GM12878 (cell line): ENCODE data around the gene AFAP1. TPM values are rescaled to one million over a fixed set of nuclear protein-coding genes. Genes with fewer than 3 reads are reported as not detected.

Experiments
- ATAC-seq: fragments of 200-7000 bp; cut with Tn5 transposase; 3 replicates; pipeline ENCODE4 v1.9.1; 2020; ENCODE audit warnings: mild to moderate bottlenecking, moderate library complexity
- BruUV-seq: library from RNA; stranded (reverse); fragments of 400-500 nt; replicated peaks from 2 replicates; lab custom pipeline; 2021; lab: Mats Ljungman, UMichigan
- CTCF ChIA-PET: fragments of 300-600 bp; sonication (Branson Sonifier 250); formaldehyde crosslinking; extraction: SDS; loops from one replicate; lab custom pipeline; 2021; ENCODE audit warnings: inconsistent platforms; lab: Yijun Ruan, JAX
- POLR2A ChIA-PET: fragments of 350-600 bp; formaldehyde crosslinking; extraction: SDS; loops from one replicate; lab custom pipeline; 2021; ENCODE audit warnings: inconsistent platforms; lab: Charles Lee
- RAD21 ChIA-PET: fragments of 300-600 bp; sonication (Branson Sonifier 250); formaldehyde crosslinking; loops from one replicate; lab custom pipeline; 2023; ENCODE audit warnings: antibody characterized with exemption; ENCODE audit not compliant: unreplicated experiment; lab: Charles Lee
- SMC1A ChIA-PET: fragments of 300-600 bp; sonication (Branson Sonifier 250); formaldehyde crosslinking; loops from one replicate; lab custom pipeline; 2023; ENCODE audit not compliant: unreplicated experiment, uncharacterized antibody; lab: Charles Lee
- DNase-seq: peaks from one replicate; pipeline ENCODE4 v3.0.0-alpha.2; 2011; ENCODE audit warnings: low read depth, low spot score
- FAIRE-seq: peaks from 3 replicates; lab custom pipeline; 2011; peaks lifted over from hg19 to GRCh38; lab: Jason Lieb, UNC
- H2AFZ ChIP-seq: 2 replicates; pipeline ENCODE4 v1.6.0; 2011; ENCODE audit warnings: low read depth, low read length, control low read depth; ENCODE audit not compliant: control insufficient read depth
- H3K27ac ChIP-seq: 2 replicates; pipeline ENCODE4 v1.5.1; 2011; ENCODE audit warnings: control low read depth; ENCODE audit not compliant: control insufficient read depth, insufficient read depth
- H3K27me3 ChIP-seq, 2 experiments: replicated peaks in 1 of 2; 2 replicates each; pipeline versions ENCODE4 v1.6.0 to v1.6.1; 2011; ENCODE audit warnings: low read length in 1 of 2; ENCODE audit not compliant: control insufficient read depth in 2 of 2, insufficient read depth in 2 of 2
- H3K36me3 ChIP-seq, 2 experiments: 2 replicates each; pipeline ENCODE4 v1.5.1; 2011; ENCODE audit warnings: low read length in 1 of 2; ENCODE audit not compliant: control insufficient read depth in 2 of 2, insufficient read depth in 2 of 2
- H3K4me1 ChIP-seq: 2 replicates; pipeline ENCODE4 v1.6.1; 2011; ENCODE audit warnings: mild to moderate bottlenecking, low read length, moderate library complexity, mixed read lengths; ENCODE audit not compliant: control insufficient read depth, insufficient read depth
- H3K4me2 ChIP-seq: 2 replicates; pipeline ENCODE4 v1.6.0; 2011; ENCODE audit warnings: control low read depth; ENCODE audit not compliant: control insufficient read depth, insufficient read depth
- H3K4me3 ChIP-seq: fragments of 200-600 bp; sonication (generic); 2 replicates; pipeline ENCODE4 v1.5.1; 2016
- H3K79me2 ChIP-seq: 2 replicates; pipeline ENCODE4 v1.6.0; 2011; ENCODE audit warnings: low read length; ENCODE audit not compliant: control insufficient read depth, insufficient read depth
- H3K9ac ChIP-seq: 2 replicates; pipeline ENCODE4 v1.8.0; 2011; ENCODE audit warnings: low read length, control low read depth, mixed read lengths; ENCODE audit not compliant: control insufficient read depth, insufficient read depth
- H3K9me3 ChIP-seq: replicated peaks from 3 replicates; pipeline ENCODE4 v1.5.1; 2011; ENCODE audit warnings: mild to moderate bottlenecking, low read length; ENCODE audit not compliant: control insufficient read depth, insufficient read depth
- H4K20me1 ChIP-seq: 2 replicates; pipeline ENCODE4 v1.6.0; 2011; ENCODE audit not compliant: control insufficient read depth, insufficient read depth
- GATAD2B ChIP-seq: fragments of 450-650 bp; conservative IDR thresholded peaks from 2 replicates; pipeline ENCODE4 v1.6.1; 2017; ENCODE audit warnings: low read depth, mild to moderate bottlenecking, moderate library complexity
- HDGF ChIP-seq: fragments of 450-650 bp; IDR thresholded peaks from 2 replicates; pipeline ENCODE4 v1.6.1; 2016; ENCODE audit warnings: antibody characterized with exemption
- JUNB ChIP-seq: IDR thresholded peaks from 2 replicates; pipeline ENCODE4 v1.6.1; 2016; ENCODE audit warnings: antibody characterized with exemption, mild to moderate bottlenecking
- KAT2A ChIP-seq: conservative IDR thresholded peaks from 2 replicates; pipeline ENCODE4 v1.6.1; 2011; ENCODE audit warnings: low read depth, low read length; ENCODE audit not compliant: control insufficient read depth
- MYB ChIP-seq: fragments of 150-350 bp; IDR thresholded peaks from 2 replicates; pipeline ENCODE4 v1.6.1; 2014; ENCODE audit warnings: mild to moderate bottlenecking, low read depth, low read length, borderline replicate concordance
- MYC ChIP-seq: IDR thresholded peaks from 2 replicates; pipeline ENCODE4 v1.6.1; 2011; ENCODE audit warnings: mild to moderate bottlenecking, low read length, moderate library complexity, inconsistent platforms; ENCODE audit not compliant: insufficient read depth, insufficient replicate concordance, insufficient read length, severe bottlenecking
- RB1 ChIP-seq: fragments of 450-650 bp; formaldehyde crosslinking; IDR thresholded peaks from 2 replicates; pipeline ENCODE4 v1.6.1; 2017; ENCODE audit warnings: mild to moderate bottlenecking, borderline replicate concordance
- USF2 ChIP-seq: IDR thresholded peaks from 2 replicates; pipeline ENCODE4 v1.6.1; 2011; ENCODE audit warnings: low read depth, low read length, improper control_type of control experiment, borderline replicate concordance
- ZNF687 ChIP-seq: fragments of 450-650 bp; IDR thresholded peaks from 2 replicates; pipeline ENCODE4 v1.6.1; 2017; ENCODE audit warnings: mild to moderate bottlenecking, moderate library complexity
- WGBS: methylation state at CpG from one replicate; pipeline ENCODE4 v1.1.6; 2016; ENCODE audit warnings: low lambda C conversion rate; ENCODE audit not compliant: insufficient replicate concordance, insufficient coverage; ENCODE audit errors: missing lambda C conversion rate; 5-methylcytosine and 5-hydroxymethylcytosine counted together
- in situ Hi-C: fragments of 300-500 bp; cut with MboI; formaldehyde crosslinking; loops from 9 replicates; pipeline ENCODE4 v1.14.3; 2018; ENCODE audit warnings: mixed read lengths
- intact Hi-C: fragments of 100-400 bp; cut with micrococcal nuclease; formaldehyde crosslinking; loops from one replicate; pipeline ENCODE4 v1.14.2; 2022; ENCODE audit not compliant: unreplicated experiment
- polyA plus RNA-seq, 11 experiments: library from polyadenylated mRNA; depleted of rRNA in 4 of 11; unstranded in 6 of 11; stranded (reverse) in 5 of 11; fragments of >200 nt; fragmentation: Nextera tagmentation in 4 of 11; fragmentation: Illumina TruSeq in 1 of 11; extraction: Ambion mirVana in 4 of 11; extraction: Trizol in 1 of 11; gene quantifications; 1 replicate in 1 of 11; 2 replicates in 10 of 11; pipeline versions ENCODE4 v1.2.1 to v1.2.3, GENCODE V29; 2011 to 2016; ENCODE audit warnings: inconsistent platforms in 2 of 11, missing spikeins in 2 of 11, low read depth in 1 of 11
- total RNA-seq, 4 experiments: library from RNA; depleted of rRNA in 3 of 4; stranded (reverse); fragments of >200 nt in 3 of 4; fragmentation: Illumina TruSeq in 1 of 4; extraction: Trizol in 1 of 4; gene quantifications; 2 replicates each; pipeline versions ENCODE4 v1.2.1 to v1.2.3, GENCODE V29; 2013 to 2021
- TF ChIP-seq, protein P1 (sequence below): fragments of 450-650 bp; IDR thresholded peaks from 2 replicates; pipeline ENCODE4 v1.6.1; 2016; ENCODE audit warnings: mild to moderate bottlenecking
- TF ChIP-seq, protein P2 (sequence below): IDR thresholded peaks from 2 replicates; pipeline ENCODE4 v1.6.1; 2011; ENCODE audit warnings: low read depth, mild to moderate bottlenecking, low read length, moderate library complexity, borderline replicate concordance; ENCODE audit errors: extremely low read depth
- TF ChIP-seq, protein P3 (sequence below): IDR thresholded peaks from 2 replicates; pipeline ENCODE4 v1.6.1; 2012; ENCODE audit warnings: improper control_type of control experiment, low read depth, low read length; ENCODE audit not compliant: insufficient replicate concordance

Gene AFAP1
- total and polyA plus RNA-seq, 10 of the 15 experiments (the other 5 are each of a cell fraction or from before 2014, with no cell fraction given), result 0.02 to 0.23 (median 0.09) TPM; not detected in 1

- H4K20me1 ChIP-seq, result no peaks in the 10 kb centered on the region
- no peaks in the 10 kb centered on the region for H3K9me3 ChIP-seq
- no peak overlapping the region for H3K27ac ChIP-seq
- WGBS, result 38% methylated on average over 11 of the region's 11 CpGs
- peaks cover 2 to 4% of the 10 kb centered on the region in 2 experiments; a peak in 2 of 4 replicates for H3K27me3 ChIP-seq
- no TSS peak for BruUV-seq
- SMC1A ChIA-PET, result no interaction called here
- no peak overlapping the region for H3K4me2 ChIP-seq
- ATAC-seq (no peak), DNase-seq (no peak), FAIRE-seq (no peak)
- H3K4me3 ChIP-seq, result no peak overlapping the region
- in situ Hi-C loops (no loop called here), intact Hi-C loops (no loop called here)
- CTCF ChIA-PET, result interaction anchor here (1.0 kb wide), 1 partner anchor 20 kb away, joined by 4 read pairs; no protein-coding TSS in a partner anchor
- H3K9ac ChIP-seq, result no peak overlapping the region
- H3K36me3 ChIP-seq, result no peaks in the 10 kb centered on the region
- H2AFZ ChIP-seq, result no peak overlapping the region
- RAD21 ChIA-PET, result no interaction called here
- H3K79me2 ChIP-seq, result no peaks in the 10 kb centered on the region
- H3K4me1 ChIP-seq, result no peaks in the 10 kb centered on the region
- POLR2A ChIA-PET, result no interaction called here
- TF ChIP-seq MYB (no peak), MYC (no peak), GATAD2B (no peak), USF2 (no peak), JUNB (no peak), RB1 (no peak), HDGF (no peak), ZNF687 (no peak), KAT2A (no peak)
- TF ChIP-seq, protein P1, sequence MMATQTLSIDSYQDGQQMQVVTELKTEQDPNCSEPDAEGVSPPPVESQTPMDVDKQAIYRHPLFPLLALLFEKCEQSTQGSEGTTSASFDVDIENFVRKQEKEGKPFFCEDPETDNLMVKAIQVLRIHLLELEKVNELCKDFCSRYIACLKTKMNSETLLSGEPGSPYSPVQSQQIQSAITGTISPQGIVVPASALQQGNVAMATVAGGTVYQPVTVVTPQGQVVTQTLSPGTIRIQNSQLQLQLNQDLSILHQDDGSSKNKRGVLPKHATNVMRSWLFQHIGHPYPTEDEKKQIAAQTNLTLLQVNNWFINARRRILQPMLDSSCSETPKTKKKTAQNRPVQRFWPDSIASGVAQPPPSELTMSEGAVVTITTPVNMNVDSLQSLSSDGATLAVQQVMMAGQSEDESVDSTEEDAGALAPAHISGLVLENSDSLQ, result no peak
- TF ChIP-seq, protein P2, sequence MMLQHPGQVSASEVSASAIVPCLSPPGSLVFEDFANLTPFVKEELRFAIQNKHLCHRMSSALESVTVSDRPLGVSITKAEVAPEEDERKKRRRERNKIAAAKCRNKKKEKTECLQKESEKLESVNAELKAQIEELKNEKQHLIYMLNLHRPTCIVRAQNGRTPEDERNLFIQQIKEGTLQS, result no peak
- TF ChIP-seq, protein P3, sequence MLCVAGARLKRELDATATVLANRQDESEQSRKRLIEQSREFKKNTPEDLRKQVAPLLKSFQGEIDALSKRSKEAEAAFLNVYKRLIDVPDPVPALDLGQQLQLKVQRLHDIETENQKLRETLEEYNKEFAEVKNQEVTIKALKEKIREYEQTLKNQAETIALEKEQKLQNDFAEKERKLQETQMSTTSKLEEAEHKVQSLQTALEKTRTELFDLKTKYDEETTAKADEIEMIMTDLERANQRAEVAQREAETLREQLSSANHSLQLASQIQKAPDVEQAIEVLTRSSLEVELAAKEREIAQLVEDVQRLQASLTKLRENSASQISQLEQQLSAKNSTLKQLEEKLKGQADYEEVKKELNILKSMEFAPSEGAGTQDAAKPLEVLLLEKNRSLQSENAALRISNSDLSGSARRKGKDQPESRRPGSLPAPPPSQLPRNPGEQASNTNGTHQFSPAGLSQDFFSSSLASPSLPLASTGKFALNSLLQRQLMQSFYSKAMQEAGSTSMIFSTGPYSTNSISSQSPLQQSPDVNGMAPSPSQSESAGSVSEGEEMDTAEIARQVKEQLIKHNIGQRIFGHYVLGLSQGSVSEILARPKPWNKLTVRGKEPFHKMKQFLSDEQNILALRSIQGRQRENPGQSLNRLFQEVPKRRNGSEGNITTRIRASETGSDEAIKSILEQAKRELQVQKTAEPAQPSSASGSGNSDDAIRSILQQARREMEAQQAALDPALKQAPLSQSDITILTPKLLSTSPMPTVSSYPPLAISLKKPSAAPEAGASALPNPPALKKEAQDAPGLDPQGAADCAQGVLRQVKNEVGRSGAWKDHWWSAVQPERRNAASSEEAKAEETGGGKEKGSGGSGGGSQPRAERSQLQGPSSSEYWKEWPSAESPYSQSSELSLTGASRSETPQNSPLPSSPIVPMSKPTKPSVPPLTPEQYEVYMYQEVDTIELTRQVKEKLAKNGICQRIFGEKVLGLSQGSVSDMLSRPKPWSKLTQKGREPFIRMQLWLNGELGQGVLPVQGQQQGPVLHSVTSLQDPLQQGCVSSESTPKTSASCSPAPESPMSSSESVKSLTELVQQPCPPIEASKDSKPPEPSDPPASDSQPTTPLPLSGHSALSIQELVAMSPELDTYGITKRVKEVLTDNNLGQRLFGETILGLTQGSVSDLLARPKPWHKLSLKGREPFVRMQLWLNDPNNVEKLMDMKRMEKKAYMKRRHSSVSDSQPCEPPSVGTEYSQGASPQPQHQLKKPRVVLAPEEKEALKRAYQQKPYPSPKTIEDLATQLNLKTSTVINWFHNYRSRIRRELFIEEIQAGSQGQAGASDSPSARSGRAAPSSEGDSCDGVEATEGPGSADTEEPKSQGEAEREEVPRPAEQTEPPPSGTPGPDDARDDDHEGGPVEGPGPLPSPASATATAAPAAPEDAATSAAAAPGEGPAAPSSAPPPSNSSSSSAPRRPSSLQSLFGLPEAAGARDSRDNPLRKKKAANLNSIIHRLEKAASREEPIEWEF, result no peak
These were observed 95.1 kb downstream of the AFAP1 start for GRCh38 chr4:7844594-7844991.
